Loucy (cell line): ENCODE results near the gene PCBP2.
"Not testable (repeated sequence)": the region's sequence is repeated elsewhere in the genome, so short reads cannot be mapped to it uniquely, and the experiment has no call there.

Experiments
- H2AFZ ChIP-seq: fragments of 200-600 bp; sonication (generic); 2 replicates; pipeline ENCODE4 v1.6.0; 2016; ENCODE audit warnings: antibody characterized with exemption, mild to moderate bottlenecking, low read length, moderate library complexity
- H3F3A ChIP-seq: fragments of 200-600 bp; 2 replicates; pipeline ENCODE4 v1.6.0; 2016; ENCODE audit warnings: antibody characterized with exemption, low read depth, mild to moderate bottlenecking
- H3K27me3 ChIP-seq: fragments of 200-600 bp; sonication (generic); 2 replicates; pipeline ENCODE4 v1.6.1; 2014; ENCODE audit warnings: low read length, mild to moderate bottlenecking; ENCODE audit not compliant: insufficient read depth, poor library complexity, severe bottlenecking
- H3K36me3 ChIP-seq: fragments of 200-600 bp; sonication (generic); 2 replicates; pipeline ENCODE4 v1.6.1; 2016; ENCODE audit warnings: low read length; ENCODE audit not compliant: insufficient read depth
- H3K4me1 ChIP-seq: fragments of 200-600 bp; sonication (generic); 2 replicates; pipeline ENCODE4 v1.5.1; 2014; ENCODE audit warnings: low read length, mild to moderate bottlenecking; ENCODE audit not compliant: insufficient read depth, poor library complexity, severe bottlenecking
- H3K4me2 ChIP-seq: fragments of 200-600 bp; sonication (generic); 2 replicates; pipeline ENCODE4 v1.6.0; 2014; ENCODE audit warnings: antibody characterized with exemption, low read length, low read depth, mild to moderate bottlenecking; ENCODE audit not compliant: poor library complexity, severe bottlenecking
- H3K4me3 ChIP-seq: fragments of 200-600 bp; sonication (generic); 2 replicates; pipeline ENCODE4 v1.5.1; 2014; ENCODE audit warnings: low read length, mild to moderate bottlenecking, mixed read lengths; ENCODE audit not compliant: poor library complexity, severe bottlenecking
- H3K79me2 ChIP-seq: fragments of 200-600 bp; sonication (generic); 2 replicates; pipeline ENCODE4 v1.6.1; 2014; ENCODE audit warnings: low read length; ENCODE audit not compliant: insufficient read depth
- H3K9ac ChIP-seq: fragments of 200-600 bp; sonication (generic); 2 replicates; pipeline ENCODE4 v1.6.0; 2014; ENCODE audit warnings: mild to moderate bottlenecking, low read depth, low read length, moderate library complexity; ENCODE audit not compliant: poor library complexity, severe bottlenecking
- H3K9me2 ChIP-seq: fragments of 200-600 bp; sonication (generic); replicated peaks from 2 replicates; pipeline ENCODE4 v1.6.1; 2016; ENCODE audit warnings: low read depth, low read length, mixed read lengths
- H3K9me3 ChIP-seq: fragments of 200-600 bp; sonication (generic); 2 replicates; pipeline ENCODE4 v1.6.1; 2014; ENCODE audit warnings: mild to moderate bottlenecking, antibody characterized with exemption, low read length, low read depth; ENCODE audit not compliant: insufficient read depth
- H4K20me1 ChIP-seq: fragments of 200-600 bp; sonication (generic); 2 replicates; pipeline ENCODE4 v1.6.0; 2014; ENCODE audit warnings: antibody characterized with exemption, low read length, mild to moderate bottlenecking; ENCODE audit not compliant: insufficient read depth, poor library complexity, severe bottlenecking
- EZH2phosphoT487 ChIP-seq: fragments of 200-600 bp; IDR thresholded peaks from 2 replicates; pipeline ENCODE4 v1.6.1; 2018; ENCODE audit warnings: antibody characterized with exemption, mild to moderate bottlenecking, moderate library complexity, borderline replicate concordance
- TF ChIP-seq, protein P1 (sequence below): fragments of 200-600 bp; sonication (generic); conservative IDR thresholded peaks from 2 replicates; pipeline ENCODE4 v1.5.1; 2014; ENCODE audit warnings: mild to moderate bottlenecking, antibody characterized with exemption, low read length

The PCBP2 gene

DNA sequence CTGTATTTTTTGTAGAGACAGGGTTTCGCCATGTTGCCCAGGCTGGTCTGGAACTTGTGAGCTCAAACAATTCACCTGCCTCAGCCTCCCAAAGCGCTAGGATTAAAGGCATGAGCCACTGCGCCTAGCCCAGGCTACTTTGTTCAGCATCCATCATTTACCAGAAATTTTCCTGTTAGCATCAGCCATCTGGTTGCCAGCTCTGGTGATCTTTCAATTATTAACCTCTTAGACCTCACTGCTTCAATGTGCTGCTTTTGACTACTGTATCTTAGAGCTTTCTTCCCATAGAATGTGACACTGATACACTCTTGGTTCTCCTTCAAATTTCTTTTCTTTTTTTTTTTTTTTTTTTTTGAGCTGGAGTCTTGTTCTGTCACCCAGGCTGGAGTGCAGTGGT is 33.7 kb upstream of the PCBP2 start:
- Histone ChIP-seq H3K79me2 (no peaks in the 10 kb centered on the region), H3K4me3 (no peak overlapping the region), H3K27me3 (no peaks in the 10 kb centered on the region), H3K36me3 (peaks cover 10% of the 10 kb centered on the region; the same call in 1 of the 2 replicates), H3K9ac (no peak overlapping the region), H3K4me2 (no peak overlapping the region), H3K4me1 (peaks cover 6% of the 10 kb centered on the region), H3F3A (no peaks in the 10 kb centered on the region), H2AFZ (no peak overlapping the region), H3K9me3 (no peaks in the 10 kb centered on the region), H3K9me2 (no peaks in the 10 kb centered on the region), H4K20me1 (no peaks in the 10 kb centered on the region)
- no peak for TF ChIP-seq EZH2phosphoT487
- TF ChIP-seq, protein P1, sequence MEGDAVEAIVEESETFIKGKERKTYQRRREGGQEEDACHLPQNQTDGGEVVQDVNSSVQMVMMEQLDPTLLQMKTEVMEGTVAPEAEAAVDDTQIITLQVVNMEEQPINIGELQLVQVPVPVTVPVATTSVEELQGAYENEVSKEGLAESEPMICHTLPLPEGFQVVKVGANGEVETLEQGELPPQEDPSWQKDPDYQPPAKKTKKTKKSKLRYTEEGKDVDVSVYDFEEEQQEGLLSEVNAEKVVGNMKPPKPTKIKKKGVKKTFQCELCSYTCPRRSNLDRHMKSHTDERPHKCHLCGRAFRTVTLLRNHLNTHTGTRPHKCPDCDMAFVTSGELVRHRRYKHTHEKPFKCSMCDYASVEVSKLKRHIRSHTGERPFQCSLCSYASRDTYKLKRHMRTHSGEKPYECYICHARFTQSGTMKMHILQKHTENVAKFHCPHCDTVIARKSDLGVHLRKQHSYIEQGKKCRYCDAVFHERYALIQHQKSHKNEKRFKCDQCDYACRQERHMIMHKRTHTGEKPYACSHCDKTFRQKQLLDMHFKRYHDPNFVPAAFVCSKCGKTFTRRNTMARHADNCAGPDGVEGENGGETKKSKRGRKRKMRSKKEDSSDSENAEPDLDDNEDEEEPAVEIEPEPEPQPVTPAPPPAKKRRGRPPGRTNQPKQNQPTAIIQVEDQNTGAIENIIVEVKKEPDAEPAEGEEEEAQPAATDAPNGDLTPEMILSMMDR = no peak

DNA sequence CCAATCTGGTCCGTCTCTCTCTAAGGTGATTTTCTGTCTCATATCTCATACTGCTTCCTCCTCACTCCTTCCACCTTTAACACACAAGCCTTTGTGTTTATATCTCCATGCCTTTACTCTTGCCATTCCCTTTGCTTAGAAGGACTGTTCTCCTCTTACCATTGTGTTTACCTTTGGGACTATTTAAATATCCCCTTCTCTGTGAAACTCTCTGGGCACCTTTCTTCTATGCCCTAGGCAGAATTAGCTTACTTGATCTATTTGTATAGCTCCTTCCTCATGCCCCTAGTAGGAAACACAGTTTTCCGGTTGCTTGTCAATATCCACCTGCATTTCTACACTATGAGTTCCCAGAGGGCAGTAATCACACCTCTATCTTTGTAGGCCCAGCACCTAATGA is 32.1 kb upstream of the PCBP2 start:
- TF ChIP-seq EZH2phosphoT487 = no peak
- TF ChIP-seq, protein P1 = no peak
- Histone ChIP-seq H3K36me3 (no peaks in the 10 kb centered on the region), H3K79me2 (no peaks in the 10 kb centered on the region), H4K20me1 (no peaks in the 10 kb centered on the region), H3K27me3 (no peaks in the 10 kb centered on the region), H3K4me1 (peaks cover 6% of the 10 kb centered on the region), H3K9me2 (no peaks in the 10 kb centered on the region), H3K9me3 (no peaks in the 10 kb centered on the region), H3K4me3 (no peak overlapping the region), H3K9ac (no peak overlapping the region), H2AFZ (no peak overlapping the region), H3F3A (no peaks in the 10 kb centered on the region), H3K4me2 (no peak overlapping the region)

GRCh38 chr12:53422247-53422646 is 29.7 kb upstream of the PCBP2 start:
- not testable (repeated sequence) for H3K79me2 ChIP-seq, H3K9me3 ChIP-seq, H3K4me3 ChIP-seq, H3K9me2 ChIP-seq, H3K4me1 ChIP-seq, H3K27me3 ChIP-seq, H3F3A ChIP-seq, H3K4me2 ChIP-seq, H2AFZ ChIP-seq, H4K20me1 ChIP-seq, H3K9ac ChIP-seq, H3K36me3 ChIP-seq

DNA sequence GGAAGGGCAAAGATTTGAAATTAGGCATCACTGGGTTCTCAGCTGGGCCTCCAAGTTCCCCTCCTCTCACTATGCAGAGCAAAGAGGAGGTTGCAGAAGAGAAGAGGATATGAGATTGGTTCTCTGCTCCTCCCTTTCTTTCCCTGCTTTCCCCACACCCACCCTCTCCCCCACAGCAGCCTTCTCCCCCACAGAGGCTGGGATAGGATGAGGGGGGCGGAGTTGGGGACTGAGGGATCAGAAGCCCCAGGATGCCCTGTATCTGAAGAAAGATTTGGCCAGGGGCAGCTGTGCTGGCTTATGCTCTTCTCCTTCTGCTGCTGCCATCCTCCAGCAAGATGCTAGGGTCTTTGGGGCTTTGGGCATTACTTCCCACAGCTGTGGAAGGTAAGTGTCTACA is 28.3 kb upstream of the PCBP2 start, which contains the start of gene AMHR2:
Gene AMHR2 (plus strand): TSS at position 259 of the 400 bp plus-strand sequence. CDS start 80 bp downstream, at position 339.
- H2AFZ ChIP-seq = no peak within 1 kb of the TSS

More for the DNA sequence above, 28.3 kb upstream of the PCBP2 start, which contains the start of gene AMHR2:
- Histone ChIP-seq H3K36me3 (no peaks in the 10 kb centered on the region), H3K79me2 (no peaks in the 10 kb centered on the region), H4K20me1 (no peaks in the 10 kb centered on the region), H3K4me1 (peaks cover 3% of the 10 kb centered on the region), H3F3A (no peaks in the 10 kb centered on the region), H3K4me2 (no peak within 1 kb of the TSS), H3K27me3 (no peaks in the 10 kb centered on the region), H3K9ac (no peak within 1 kb of the TSS), H3K9me2 (no peaks in the 10 kb centered on the region), H3K9me3 (no peaks in the 10 kb centered on the region), H3K4me3 (no peak within 1 kb of the TSS)
- TF ChIP-seq, protein P1 = no peak
- TF ChIP-seq EZH2phosphoT487 = no peak
